ENCODE results near the gene PPM1E. TPM values are rescaled to one million over a fixed set of nuclear protein-coding genes. Genes with fewer than 3 reads are reported as not detected.

The PPM1E gene
- total and polyA plus RNA-seq, 2 of the 8 experiments (the other 6 are each of a cell fraction or from before 2014, with no cell fraction given) = 5.0 to 10.4 TPM

DNA sequence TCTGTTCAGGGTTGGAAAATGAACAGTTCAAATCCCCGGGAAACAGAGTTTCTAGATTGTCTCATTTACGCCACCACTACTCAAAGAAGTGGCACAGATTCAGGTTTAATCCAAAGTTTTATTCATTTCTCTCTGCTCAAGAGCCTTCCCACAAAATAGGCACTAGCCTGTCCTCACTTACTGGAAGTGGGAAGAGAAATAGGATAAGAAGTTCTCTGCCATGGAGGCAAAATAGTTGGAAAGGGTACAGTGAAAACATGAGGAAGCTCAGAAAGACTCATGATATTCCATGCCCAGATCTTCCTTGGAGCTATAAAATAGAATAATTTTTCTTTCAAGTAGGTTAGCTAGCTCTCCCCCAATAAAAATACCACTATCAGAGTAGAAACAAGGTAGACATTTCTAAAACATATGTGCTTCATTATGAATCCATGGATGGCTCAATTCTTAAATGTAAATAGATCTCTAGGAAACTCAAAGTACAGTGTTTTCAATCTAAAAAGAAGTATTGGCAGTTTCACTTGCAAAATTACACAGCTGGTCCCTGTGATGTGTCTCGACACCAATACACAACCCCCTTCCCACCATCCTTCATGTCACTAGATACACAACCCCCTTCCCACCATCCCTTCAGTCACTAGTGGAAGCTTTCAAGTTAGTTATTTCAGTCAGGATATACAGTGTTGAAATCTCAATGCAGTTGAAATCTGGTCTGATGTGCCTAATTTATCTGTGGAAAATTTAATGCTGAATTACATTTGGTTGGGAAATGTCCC, 225.2 kb downstream of the PPM1E start:
- Histone ChIP-seq H3K4ac (replicated peaks; ENCODE audit: insufficient read length, low read depth, low read length) (no peak overlapping the region), H4K20me1 (replicated peaks in 1 of 2; ENCODE audit: control insufficient read depth in 1 of 2, insufficient read depth in 2 of 2, low read length in 2 of 2) (no peaks in the 10 kb centered on the region), H2AFZ (ENCODE audit: low read length) (no peak overlapping the region), H3K27me3 (replicated peaks in 1 of 4; ENCODE audit: control insufficient read depth in 3 of 4, extremely low read depth in 1 of 4, insufficient read depth in 3 of 4, low read length in 3 of 4) (no peaks in the 10 kb centered on the region), H2AK5ac (ENCODE audit: low read depth, low read length) (no peak overlapping the region), H3K9me3 (ENCODE audit: insufficient read depth in 2 of 2, low read depth in 1 of 2, low read length in 1 of 2) (no peaks in the 10 kb centered on the region), H4K8ac (ENCODE audit: extremely low read depth, insufficient read depth, low read length) (no peak overlapping the region), H2BK120ac (replicated peaks; ENCODE audit: low read depth, low read length) (no peak overlapping the region), H3K23ac (ENCODE audit: insufficient read length) (no peak overlapping the region), H3K18ac (ENCODE audit: extremely low read depth, low read length) (no peak overlapping the region), H3K4me2 (ENCODE audit: insufficient read depth in 1 of 2, low read depth in 2 of 2, low read length in 2 of 2) (no peak overlapping the region), H3K79me1 (ENCODE audit: low read depth, low read length) (no peaks in the 10 kb centered on the region), H3K4me1 (replicated peaks in 1 of 4; ENCODE audit: control insufficient read depth in 3 of 4, insufficient read depth in 4 of 4, low read length in 3 of 4) (peaks cover 0 to 3% (median 1%) of the 10 kb centered on the region in 4 experiments; a peak in 2 of 7 replicates), H4K91ac (replicated peaks; ENCODE audit: insufficient read length, low read length) (no peak overlapping the region), H3K27ac (ENCODE audit: low read depth, low read length) (no peak overlapping the region), H2BK5ac (ENCODE audit: low read depth, low read length) (no peak overlapping the region), H2BK15ac (ENCODE audit: low read length) (no peak overlapping the region), H3K23me2 (ENCODE audit: low read depth, low read length) (no peaks in the 10 kb centered on the region), H4K5ac (ENCODE audit: insufficient read length, low read depth, low read length) (no peak overlapping the region), H2BK12ac (ENCODE audit: low read depth, low read length) (no peak overlapping the region), H3K14ac (ENCODE audit: insufficient read length) (no peak overlapping the region), H2BK20ac (ENCODE audit: low read length) (no peak overlapping the region), H3K56ac (replicated peaks; ENCODE audit: insufficient read length, low read depth, low read length) (no peak overlapping the region), H3K9ac (replicated peaks in 1 of 4; ENCODE audit: extremely low read depth in 1 of 4, low read depth in 3 of 4, low read length in 3 of 4) (no peak overlapping the region), H3K79me2 (ENCODE audit: control insufficient read depth in 1 of 2, insufficient read depth in 2 of 2, low read length in 2 of 2) (no peaks in the 10 kb centered on the region), H3K36me3 (ENCODE audit: control insufficient read depth in 2 of 4, insufficient read depth in 4 of 4, low read length in 3 of 4) (peaks cover 0 to 8% (median 0%) of the 10 kb centered on the region in 4 experiments; a peak in 2 of 8 replicates), H3K4me3 (ENCODE audit: extremely low read depth in 1 of 4, insufficient read depth in 2 of 4, low read depth in 3 of 4, low read length in 4 of 4) (no peak overlapping the region)
- FAIRE-seq = no peak
- CTCF ChIA-PET (ENCODE audit: partially characterized antibody) = interaction anchor here (0.6 to 2.3 kb wide), 3 partner anchors 10 to 453 kb away, joined by 3 to 9 read pairs (median 4); no protein-coding TSS in a partner anchor
- no peak for DNase-seq (ENCODE audit: low read depth in 1 of 2, low spot score in 2 of 2)
- POLR2A ChIA-PET (ENCODE audit: partially characterized antibody) = interaction anchor here (0.7 kb wide), 1 partner anchor 28 kb away, joined by 4 read pairs; no protein-coding TSS in a partner anchor
- 95% methylated on average over 3 of the region's 3 CpGs; no CpG with 5 or more reads in 1 of the 2 experiments for WGBS, 2 experiments (ENCODE audit: extremely low coverage in 1 of 2, insufficient coverage in 1 of 2, insufficient read length in 1 of 2, insufficient replicate concordance in 2 of 2, low coverage in 1 of 2, low lambda C conversion rate in 2 of 2, missing lambda C conversion rate in 1 of 2)
- TF ChIP-seq TBP (IDR thresholded peaks at IDR 0.05; ENCODE audit: low read depth, low read length) = no peak

Measured in H1 (cell line).